K562 (cell line): ENCODE data around the gene PTTG2. TPM values are rescaled to one million over a fixed set of nuclear protein-coding genes. Genes with fewer than 3 reads are reported as not detected.

ENCODE experiments used
- ATAC-seq: fragments of 200-7000 bp; cut with Tn5 transposase; 3 replicates; pipeline ENCODE4 v1.9.1; 2020; ENCODE audit warnings: moderate library complexity
- BruUV-seq: library from RNA; stranded (reverse); fragments of 400-500 nt; replicated peaks from 2 replicates; lab custom pipeline; 2021; lab: Mats Ljungman, UMichigan
- CTCF ChIA-PET: fragments of 300-600 bp; formaldehyde crosslinking; extraction: SDS; loops from one replicate; lab custom pipeline; 2021; ENCODE audit warnings: low intra/inter-chr PET ratio; lab: Yijun Ruan, JAX
- POLR2A ChIA-PET: fragments of 300-600, 350-650 bp; sonication (Branson Sonifier 250); formaldehyde crosslinking; extraction: SDS; loops from one replicate; lab custom pipeline; 2021; ENCODE audit warnings: antibody characterized with exemption, inconsistent platforms; lab: Yijun Ruan, JAX
- DNase-seq, 4 experiments: peaks; one replicate each; pipeline versions ENCODE4 v3.0.0 to v3.0.0-alpha.2; 2011 to 2018; ENCODE audit warnings: low spot score in 3 of 4, mixed read lengths in 3 of 4; ENCODE audit errors: extremely low read depth in 1 of 4
- FAIRE-seq: peaks from 2 replicates; lab custom pipeline; 2011; peaks lifted over from hg19 to GRCh38; lab: Jason Lieb, UNC
- H2AFZ ChIP-seq: 2 replicates; pipeline ENCODE4 v1.6.0; 2011; ENCODE audit warnings: low read depth, low read length, control low read depth, inconsistent platforms
- H3K27ac ChIP-seq: fragments of 200-600 bp; 3 replicates; pipeline ENCODE4 v1.8.0; 2011; ENCODE audit warnings: low read depth, mild to moderate bottlenecking, control low read depth, inconsistent platforms, low read length, moderate library complexity, mixed read lengths; ENCODE audit errors: extremely low read depth
- H3K27me3 ChIP-seq, 2 experiments: fragments of 300-600 bp in 1 of 2; 2 replicates in 1 of 2; 3 replicates in 1 of 2; pipeline versions ENCODE4 v1.6.0 to v1.8.0; 2011; ENCODE audit warnings: inconsistent platforms in 2 of 2, low read length in 2 of 2, mild to moderate bottlenecking in 1 of 2, mixed read lengths in 1 of 2, moderate library complexity in 1 of 2; ENCODE audit not compliant: control insufficient read depth in 2 of 2, insufficient read depth in 2 of 2
- H3K36me3 ChIP-seq: fragments of 300-600 bp; 3 replicates; pipeline ENCODE4 v1.8.0; 2011; ENCODE audit warnings: mild to moderate bottlenecking, low read length, inconsistent platforms; ENCODE audit not compliant: control insufficient read depth, insufficient read depth
- H3K4me1 ChIP-seq, 2 experiments: fragments of 200-600 bp in 1 of 2; replicated peaks in 1 of 2; 2 replicates in 1 of 2; 3 replicates in 1 of 2; pipeline versions ENCODE4 v1.5.1 to v1.8.0; 2011; ENCODE audit warnings: inconsistent platforms in 2 of 2, low read length in 2 of 2, mild to moderate bottlenecking in 1 of 2, mixed read lengths in 1 of 2, moderate library complexity in 1 of 2; ENCODE audit not compliant: control insufficient read depth in 2 of 2, insufficient read depth in 2 of 2
- H3K4me2 ChIP-seq: 2 replicates; pipeline ENCODE4 v1.6.1; 2011; ENCODE audit warnings: low read length, control low read depth, inconsistent platforms, mixed read lengths; ENCODE audit not compliant: insufficient read depth
- H3K4me3 ChIP-seq: fragments of 200-600 bp; sonication (generic), shearing (Covaris generic); 2 replicates; pipeline ENCODE4 v1.5.1; 2016; ENCODE audit warnings: control low read depth, inconsistent platforms
- H3K79me2 ChIP-seq: fragments of 200-600 bp; 3 replicates; pipeline ENCODE4 v1.8.0; 2011; ENCODE audit warnings: low read length, inconsistent platforms; ENCODE audit not compliant: control insufficient read depth, insufficient read depth
- H3K9ac ChIP-seq, 2 experiments: 2 replicates each; pipeline versions ENCODE4 v1.6.0 to v1.6.1; 2011; ENCODE audit warnings: low read depth in 2 of 2, low read length in 2 of 2, control low read depth in 1 of 2, inconsistent platforms in 1 of 2, mild to moderate bottlenecking in 1 of 2, mixed read lengths in 1 of 2; ENCODE audit not compliant: insufficient read depth in 1 of 2
- H3K9me1 ChIP-seq: one replicate; pipeline ENCODE4 v1.6.0; 2011; ENCODE audit warnings: inconsistent platforms, mild to moderate bottlenecking, low read length, moderate library complexity; ENCODE audit not compliant: control insufficient read depth, insufficient read depth
- H3K9me3 ChIP-seq: replicated peaks from 2 replicates; pipeline ENCODE4 v1.5.1; 2011; ENCODE audit warnings: low read depth, low read length, inconsistent platforms; ENCODE audit not compliant: control insufficient read depth, insufficient read depth
- H4K20me1 ChIP-seq: replicated peaks from 2 replicates; pipeline ENCODE4 v1.6.1; 2011; ENCODE audit warnings: low read length, inconsistent platforms, mixed read lengths; ENCODE audit not compliant: control insufficient read depth, insufficient read depth
- AFF4 ChIP-seq: sonication (generic); formaldehyde crosslinking; IDR thresholded peaks from 2 replicates; pipeline ENCODE4 v1.8.0; 2023; ENCODE audit warnings: mild to moderate bottlenecking, missing genetic modification reagents
- HDAC2 ChIP-seq: fragments of 450-650 bp; IDR thresholded peaks from 2 replicates; pipeline ENCODE4 v1.6.1; 2016; ENCODE audit warnings: mild to moderate bottlenecking
- KHSRP ChIP-seq: fragments of 450-650 bp; IDR thresholded peaks from 2 replicates; pipeline ENCODE4 v1.6.1; 2017
- MYBL2 ChIP-seq, 2 experiments: fragments of 450-650 bp in 1 of 2; sonication (generic) in 1 of 2; formaldehyde crosslinking in 1 of 2; IDR thresholded peaks; 2 replicates each; pipeline versions ENCODE4 v1.6.1 to v1.8.1; 2017 to 2022; ENCODE audit warnings: borderline replicate concordance in 1 of 2, inconsistent platforms in 1 of 2, low read depth in 1 of 2, mild to moderate bottlenecking in 1 of 2, missing genetic modification reagents in 1 of 2, moderate library complexity in 1 of 2
- NCOR1 ChIP-seq: fragments of 450-650 bp; IDR thresholded peaks from 2 replicates; pipeline ENCODE4 v1.6.1; 2016; ENCODE audit warnings: mild to moderate bottlenecking, moderate library complexity
- NFE2 ChIP-seq: IDR thresholded peaks from 2 replicates; pipeline ENCODE4 v1.6.1; 2014; ENCODE audit warnings: antibody characterized with exemption, low read depth
- SNAPC5 ChIP-seq: fragments of 250-450 bp; sonication (Bioruptor Pico); IDR thresholded peaks from 2 replicates; pipeline ENCODE4 v1.8.0; 2021; ENCODE audit warnings: moderate library complexity, mild to moderate bottlenecking, inconsistent platforms
- WGBS: fragments of 100-300 bp; shearing (Covaris generic); methylation state at CpG from one replicate; pipeline ENCODE4 v1.1.6; 2016; ENCODE audit warnings: low coverage, mixed read lengths; ENCODE audit not compliant: insufficient coverage; ENCODE audit errors: missing lambda C conversion rate; 5-methylcytosine and 5-hydroxymethylcytosine counted together
- in situ Hi-C: fragments of 300-500 bp; cut with MboI; formaldehyde crosslinking; loops from 4 replicates; pipeline ENCODE4 v1.15.0; 2018; ENCODE audit warnings: inconsistent platforms, mixed read lengths
- intact Hi-C: fragments of 100-400 bp; cut with micrococcal nuclease; formaldehyde crosslinking; loops from 2 replicates; pipeline ENCODE4 v1.14.2; 2022
- polyA plus RNA-seq, 8 experiments: library from polyadenylated mRNA; depleted of rRNA in 4 of 8; stranded (reverse) in 5 of 8; unstranded in 3 of 8; fragments of >200 nt; fragmentation: Nextera tagmentation in 2 of 8; fragmentation: Illumina TruSeq in 1 of 8; extraction: Ambion mirVana in 2 of 8; extraction: Trizol in 1 of 8; gene quantifications; 2 replicates each; pipeline versions ENCODE4 v1.2.1 to v1.2.3, GENCODE V29; 2011 to 2014; ENCODE audit warnings: inconsistent platforms in 1 of 8, missing spikeins in 1 of 8
- total RNA-seq, 7 experiments: library from RNA; depleted of rRNA in 6 of 7; stranded (reverse); fragments of >200 nt in 6 of 7; fragmentation: Illumina TruSeq in 2 of 7; extraction: Trizol in 2 of 7; gene quantifications; 2 replicates each; pipeline versions ENCODE4 v1.2.1 to v1.2.3, GENCODE V29; 2011 to 2021; ENCODE audit warnings: low replicate concordance in 1 of 7
- TF ChIP-seq, protein P1 (sequence below): fragments of 450-650 bp; IDR thresholded peaks from 2 replicates; pipeline ENCODE4 v1.6.1; 2016; ENCODE audit warnings: missing biosample characterization, missing genetic modification characterization
- TF ChIP-seq, protein P2 (sequence below): sonication (generic); formaldehyde crosslinking; IDR thresholded peaks from 2 replicates; pipeline ENCODE4 v1.8.0; 2022; ENCODE audit warnings: missing genetic modification reagents, mild to moderate bottlenecking, borderline replicate concordance
- TF ChIP-seq, protein P3 (sequence below), 3 experiments: fragments of 200-800 bp in 1 of 3; sonication (Bioruptor generic) in 1 of 3; sonication (generic) in 1 of 3; formaldehyde crosslinking in 1 of 3; IDR thresholded peaks; 2 replicates each; pipeline versions ENCODE4 v1.6.1 to v1.8.0; 2016 to 2022; ENCODE audit warnings: mild to moderate bottlenecking in 2 of 3, missing compliant biosample characterization in 2 of 3, missing genetic modification characterization in 2 of 3, missing genetic modification reagents in 1 of 3

Gene PTTG2
- total and polyA plus RNA-seq, 9 of the 15 experiments (the other 6 are each of a cell fraction or from before 2014, with no cell fraction given) = not detected

GRCh38 chr4:38002451-38003071 is 42.4 kb downstream of the PTTG2 start (continued):
- TF ChIP-seq, protein P1, sequence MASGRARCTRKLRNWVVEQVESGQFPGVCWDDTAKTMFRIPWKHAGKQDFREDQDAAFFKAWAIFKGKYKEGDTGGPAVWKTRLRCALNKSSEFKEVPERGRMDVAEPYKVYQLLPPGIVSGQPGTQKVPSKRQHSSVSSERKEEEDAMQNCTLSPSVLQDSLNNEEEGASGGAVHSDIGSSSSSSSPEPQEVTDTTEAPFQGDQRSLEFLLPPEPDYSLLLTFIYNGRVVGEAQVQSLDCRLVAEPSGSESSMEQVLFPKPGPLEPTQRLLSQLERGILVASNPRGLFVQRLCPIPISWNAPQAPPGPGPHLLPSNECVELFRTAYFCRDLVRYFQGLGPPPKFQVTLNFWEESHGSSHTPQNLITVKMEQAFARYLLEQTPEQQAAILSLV = peak; percentile 29; the same call in 1 of the 2 replicates

- no TSS peak for BruUV-seq
- ATAC-seq (no peak), FAIRE-seq (no peak), DNase-seq (no peak)
- H2AFZ ChIP-seq = no peak overlapping the region
- no peaks in the 10 kb centered on the region for H3K9me1 ChIP-seq
- no peak overlapping the region for H3K27ac ChIP-seq
- H3K9ac ChIP-seq = no peak overlapping the region
- no peaks in the 10 kb centered on the region for H3K9me3 ChIP-seq
- intact Hi-C loops = no loop called here
- H3K79me2 ChIP-seq = no peaks in the 10 kb centered on the region
- no peak overlapping the region for H3K4me3 ChIP-seq
- ChIA-PET POLR2A (interaction anchor here (0.6 to 1.4 kb wide), 4 partner anchors 10 to 321 kb away, joined by 3 to 4 read pairs (median 4); no protein-coding TSS in a partner anchor), CTCF (no interaction called here)
- no peak overlapping the region for H3K4me2 ChIP-seq
- peaks cover 14 to 23% of the 10 kb centered on the region in 2 experiments for H3K27me3 ChIP-seq
- H3K36me3 ChIP-seq = no peaks in the 10 kb centered on the region
- H3K4me1 ChIP-seq = no peaks in the 10 kb centered on the region
- WGBS = 0% methylated on average over 3 of the region's 3 CpGs
- peaks cover 13% of the 10 kb centered on the region for H4K20me1 ChIP-seq
- in situ Hi-C loops = no loop called here
- TF ChIP-seq AFF4 (CRISPR knock-in tag) (no peak), MYBL2 (IDR thresholded peaks at IDR 0.05; ENCODE audit: low read depth) (no peak), MYBL2 (CRISPR knock-in tag; IDR thresholded peaks at IDR 0.05; ENCODE audit: borderline replicate concordance) (no peak), NCOR1 (no peak), NFE2 (no peak), SNAPC5 (CRISPR knock-in tag) (no peak), KHSRP (no peak), HDAC2 (no peak)
- TF ChIP-seq, protein P2, sequence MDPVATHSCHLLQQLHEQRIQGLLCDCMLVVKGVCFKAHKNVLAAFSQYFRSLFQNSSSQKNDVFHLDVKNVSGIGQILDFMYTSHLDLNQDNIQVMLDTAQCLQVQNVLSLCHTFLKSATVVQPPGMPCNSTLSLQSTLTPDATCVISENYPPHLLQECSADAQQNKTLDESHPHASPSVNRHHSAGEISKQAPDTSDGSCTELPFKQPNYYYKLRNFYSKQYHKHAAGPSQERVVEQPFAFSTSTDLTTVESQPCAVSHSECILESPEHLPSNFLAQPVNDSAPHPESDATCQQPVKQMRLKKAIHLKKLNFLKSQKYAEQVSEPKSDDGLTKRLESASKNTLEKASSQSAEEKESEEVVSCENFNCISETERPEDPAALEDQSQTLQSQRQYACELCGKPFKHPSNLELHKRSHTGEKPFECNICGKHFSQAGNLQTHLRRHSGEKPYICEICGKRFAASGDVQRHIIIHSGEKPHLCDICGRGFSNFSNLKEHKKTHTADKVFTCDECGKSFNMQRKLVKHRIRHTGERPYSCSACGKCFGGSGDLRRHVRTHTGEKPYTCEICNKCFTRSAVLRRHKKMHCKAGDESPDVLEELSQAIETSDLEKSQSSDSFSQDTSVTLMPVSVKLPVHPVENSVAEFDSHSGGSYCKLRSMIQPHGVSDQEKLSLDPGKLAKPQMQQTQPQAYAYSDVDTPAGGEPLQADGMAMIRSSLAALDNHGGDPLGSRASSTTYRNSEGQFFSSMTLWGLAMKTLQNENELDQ (CRISPR knock-in tag) = no peak
- TF ChIP-seq, protein P3, sequence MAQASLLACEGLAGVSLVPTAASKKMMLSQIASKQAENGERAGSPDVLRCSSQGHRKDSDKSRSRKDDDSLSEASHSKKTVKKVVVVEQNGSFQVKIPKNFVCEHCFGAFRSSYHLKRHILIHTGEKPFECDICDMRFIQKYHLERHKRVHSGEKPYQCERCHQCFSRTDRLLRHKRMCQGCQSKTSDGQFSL (CRISPR knock-in tag; IDR thresholded peaks at IDR 0.05) = no peak
- TF ChIP-seq, protein P3 (tag; IDR thresholded peaks at IDR 0.05) = no peak
Observed at GRCh38 chr4:38003102-38003501, 42.9 kb downstream of the PTTG2 start.
